ENCODE data around the gene C2orf68. TPM values are rescaled to one million over a fixed set of nuclear protein-coding genes. Genes with fewer than 3 reads are reported as not detected.

C2orf68 gene
- total and polyA plus RNA-seq, 2 of the 13 experiments (the other 11 are each of a cell fraction or from before 2014, with no cell fraction given) = 47.1 to 77.4 TPM

GRCh38 chr2:85615413-85615728 is 3.5 kb upstream of the C2orf68 start:
- peak overlapping the region; percentile 91 for H3K27ac ChIP-seq (ENCODE audit: extremely low read length, insufficient read depth, low read length)
- POLR2A ChIA-PET = interaction anchor here (1.7 to 25.7 kb wide), 5 partner anchors 10 to 76 kb away, joined by 8 to 795 read pairs (median 17); partner anchors contain the start of genes GGCX, MAT2A, RNF181 and TMEM150A
- H3K4me2 ChIP-seq (ENCODE audit: low read depth, low read length) = no peak overlapping the region
- FAIRE-seq = no peak
- 96% methylated on average over 17 of the region's 17 CpGs for WGBS (ENCODE audit: low lambda C conversion rate)
- no peak overlapping the region for H2AFZ ChIP-seq (ENCODE audit: low read length)
- in situ Hi-C loops (cut with HindIII; ENCODE audit: extremely low pct_ligation_motif_present, low pct_unique_long_range_greater_than_20kb) = no loop called here
- H3K9ac ChIP-seq (ENCODE audit: insufficient read depth, low read depth, low read length) = no peak overlapping the region; the same call in 1 of the 2 replicates
- no peaks in the 10 kb centered on the region for H3K9me3 ChIP-seq (ENCODE audit: low read length)
- H3K4me3 ChIP-seq (replicated peaks in 1 of 3; ENCODE audit: insufficient read depth in 1 of 3, low read depth in 2 of 3, low read length in 3 of 3) = no peak overlapping the region
- H4K20me1 ChIP-seq (ENCODE audit: insufficient read depth, low read length) = peaks cover 13% of the 10 kb centered on the region
- H3K36me3 ChIP-seq (replicated peaks in 1 of 2; ENCODE audit: control insufficient read depth in 1 of 2, insufficient read depth in 2 of 2, low read length in 2 of 2) = peaks cover 4 to 16% of the 10 kb centered on the region in 2 experiments
- no peak for DNase-seq (ENCODE audit: low spot score)
- ATAC-seq = no peak
- no TSS peak for BruUV-seq (replicated peaks)
- peaks cover 70% of the 10 kb centered on the region for H3K4me1 ChIP-seq (ENCODE audit: insufficient read depth, low read length)
- H3K79me2 ChIP-seq (ENCODE audit: insufficient read depth, low read length) = peaks cover 45% of the 10 kb centered on the region
- intact Hi-C loops (cut with micrococcal nuclease; ENCODE audit: unreplicated experiment) = no loop called here
- CTCF ChIA-PET (ENCODE audit: low intra/inter-chr PET ratio, low total read pairs) = no interaction called here
- H3K27me3 ChIP-seq (ENCODE audit: control insufficient read depth in 1 of 2, insufficient read depth in 2 of 2, low read length in 2 of 2) = no peaks in the 10 kb centered on the region; a peak in 1 of 5 replicates
- TF ChIP-seq CENPT (CRISPR knock-in tag; IDR thresholded peaks at IDR 0.05; ENCODE audit: low read depth) (no peak), HNRNPL (IDR thresholded peaks at IDR 0.05; ENCODE audit: low read depth, low read length) (no peak), ZBED4 (CRISPR knock-in tag; IDR thresholded peaks at IDR 0.05; ENCODE audit: borderline replicate concordance) (no peak), ZNF773 (CRISPR knock-in tag; IDR thresholded peaks at IDR 0.05; ENCODE audit: borderline replicate concordance) (0 out of 2 replicates have a peak, but pooled peaks have one; percentile 15), TEAD3 (CRISPR knock-in tag; optimal IDR thresholded peaks at IDR 0.05; ENCODE audit: borderline replicate concordance) (no peak), HNF4G (IDR thresholded peaks at IDR 0.05; ENCODE audit: borderline replicate concordance, low read depth, low read length) (no peak), HNF4G (CRISPR knock-in tag; IDR thresholded peaks at IDR 0.05; ENCODE audit: borderline replicate concordance, low read depth) (no peak), DPF2 (CRISPR knock-in tag; IDR thresholded peaks at IDR 0.05; ENCODE audit: borderline replicate concordance, low read depth) (no peak), ZNF678 (CRISPR knock-in tag; IDR thresholded peaks at IDR 0.05) (no peak), ZNF777 (CRISPR knock-in tag; IDR thresholded peaks at IDR 0.05) (no peak), ZHX2 (IDR thresholded peaks at IDR 0.05; ENCODE audit: low read depth) (no peak), ZHX2 (CRISPR knock-in tag; IDR thresholded peaks at IDR 0.05; ENCODE audit: borderline replicate concordance) (0 out of 2 replicates have a peak, but pooled peaks have one; percentile 2), ZNF44 (CRISPR knock-in tag; IDR thresholded peaks at IDR 0.05) (0 out of 2 replicates have a peak, but pooled peaks have one; percentile 1), ZNF816 (CRISPR knock-in tag; IDR thresholded peaks at IDR 0.05; ENCODE audit: borderline replicate concordance) (0 out of 2 replicates have a peak, but pooled peaks have one; percentile 2)
